H9 (cell line): ENCODE data around the gene TBX15. TPM values are rescaled to one million over a fixed set of nuclear protein-coding genes. Genes with fewer than 3 reads are reported as not detected.

Experiments used
- DNase-seq: peaks from one replicate; pipeline ENCODE4 v3.0.0-alpha.2; 2017
- H2AFZ ChIP-seq: one replicate; pipeline ENCODE4 v1.6.1; 2013; ENCODE audit warnings: mild to moderate bottlenecking, low read length, control low read depth, moderate library complexity
- H2AK5ac ChIP-seq: 2 replicates; pipeline ENCODE4 v1.6.1; 2013; ENCODE audit warnings: low read length, control low read depth, mixed read lengths; ENCODE audit not compliant: insufficient read length
- H2BK120ac ChIP-seq: one replicate; pipeline ENCODE4 v1.6.1; 2013; ENCODE audit warnings: low read depth, mild to moderate bottlenecking, low read length, control low read depth, inconsistent platforms; ENCODE audit not compliant: poor library complexity, severe bottlenecking
- H2BK12ac ChIP-seq: 2 replicates; pipeline ENCODE4 v1.6.1; 2013; ENCODE audit warnings: low read length, control low read depth, mixed read lengths, low read depth; ENCODE audit not compliant: insufficient read length
- H2BK15ac ChIP-seq: 2 replicates; pipeline ENCODE4 v1.6.1; 2013; ENCODE audit warnings: low read depth, low read length, control low read depth
- H2BK20ac ChIP-seq: one replicate; pipeline ENCODE4 v1.6.1; 2013; ENCODE audit warnings: low read depth, mild to moderate bottlenecking, low read length, control low read depth, inconsistent platforms; ENCODE audit not compliant: poor library complexity, severe bottlenecking
- H2BK5ac ChIP-seq: 2 replicates; pipeline ENCODE4 v1.6.1; 2013; ENCODE audit warnings: low read length, control low read depth, mixed read lengths; ENCODE audit not compliant: insufficient read length
- H3K14ac ChIP-seq: 2 replicates; pipeline ENCODE4 v1.6.1; 2013; ENCODE audit warnings: low read length, control low read depth; ENCODE audit not compliant: insufficient read depth
- H3K18ac ChIP-seq: 2 replicates; pipeline ENCODE4 v1.6.1; 2013; ENCODE audit warnings: low read depth, mild to moderate bottlenecking, mixed read lengths, low read length, control low read depth; ENCODE audit not compliant: insufficient read length
- H3K23ac ChIP-seq: 2 replicates; pipeline ENCODE4 v1.6.1; 2013; ENCODE audit warnings: low read length, control low read depth, mixed read lengths, low read depth; ENCODE audit not compliant: insufficient read length
- H3K23me2 ChIP-seq: 2 replicates; pipeline ENCODE4 v1.6.1; 2013; ENCODE audit warnings: low read depth, mild to moderate bottlenecking, mixed read lengths, low read length, control low read depth; ENCODE audit not compliant: insufficient read length, poor library complexity, severe bottlenecking
- H3K27ac ChIP-seq: 2 replicates; pipeline ENCODE4 v1.5.1; 2013; ENCODE audit warnings: low read length, control low read depth, mixed read lengths, low read depth; ENCODE audit not compliant: insufficient read length
- H3K27me3 ChIP-seq: 2 replicates; pipeline ENCODE4 v1.6.1; 2013; ENCODE audit warnings: low read length, control low read depth, inconsistent platforms; ENCODE audit not compliant: insufficient read depth
- H3K4ac ChIP-seq: 2 replicates; pipeline ENCODE4 v1.6.1; 2013; ENCODE audit warnings: low read depth, mild to moderate bottlenecking, control low read depth, inconsistent platforms, low read length, moderate library complexity
- H3K4me1 ChIP-seq: 2 replicates; pipeline ENCODE4 v1.6.1; 2013; ENCODE audit warnings: low read length, control low read depth, inconsistent platforms; ENCODE audit not compliant: insufficient read depth
- H3K4me2 ChIP-seq: 2 replicates; pipeline ENCODE4 v1.6.1; 2013; ENCODE audit warnings: low read length, control low read depth, mixed read lengths; ENCODE audit not compliant: insufficient read length, insufficient read depth
- H3K56ac ChIP-seq: 2 replicates; pipeline ENCODE4 v1.6.1; 2013; ENCODE audit warnings: low read depth, mild to moderate bottlenecking, mixed read lengths, low read length, control low read depth; ENCODE audit not compliant: insufficient read length
- H3K79me1 ChIP-seq: 2 replicates; pipeline ENCODE4 v1.6.1; 2013; ENCODE audit warnings: low read depth, mild to moderate bottlenecking, moderate library complexity, low read length, control low read depth, inconsistent platforms; ENCODE audit not compliant: insufficient read depth, poor library complexity, severe bottlenecking
- H3K79me2 ChIP-seq: 2 replicates; pipeline ENCODE4 v1.6.1; 2013; ENCODE audit warnings: low read length, control low read depth, inconsistent platforms; ENCODE audit not compliant: insufficient read depth
- H3K9ac ChIP-seq: 2 replicates; pipeline ENCODE4 v1.6.1; 2013; ENCODE audit warnings: low read length, control low read depth, mixed read lengths; ENCODE audit not compliant: insufficient read length; ENCODE audit errors: extremely low read depth
- H3K9me3 ChIP-seq: one replicate; pipeline ENCODE4 v1.6.1; 2013; ENCODE audit warnings: low read depth, low read length, inconsistent platforms; ENCODE audit not compliant: control insufficient read depth
- H3T11ph ChIP-seq: one replicate; pipeline ENCODE4 v1.6.1; 2013; ENCODE audit warnings: mild to moderate bottlenecking, low read length, control low read depth, inconsistent platforms
- H4K20me1 ChIP-seq: one replicate; pipeline ENCODE4 v1.6.1; 2013; ENCODE audit not compliant: control insufficient read depth, insufficient read length, insufficient read depth
- H4K5ac ChIP-seq: 2 replicates; pipeline ENCODE4 v1.6.1; 2013; ENCODE audit warnings: low read depth, mild to moderate bottlenecking, mixed read lengths, low read length, control low read depth; ENCODE audit not compliant: insufficient read length
- H4K8ac ChIP-seq: replicated peaks from 2 replicates; pipeline ENCODE4 v1.6.1; 2013; ENCODE audit warnings: low read length, control low read depth, mixed read lengths, low read depth; ENCODE audit not compliant: insufficient read length
- H4K91ac ChIP-seq: 2 replicates; pipeline ENCODE4 v1.6.1; 2013; ENCODE audit warnings: low read depth, mild to moderate bottlenecking, moderate library complexity, mixed read lengths, low read length, control low read depth; ENCODE audit not compliant: insufficient read length
- H3K27ac Mint-ChIP-seq, 3 experiments: 2 replicates in 2 of 3; 3 replicates in 1 of 3; pipeline ENCODE4 v1.8.0; 2020 to 2021; ENCODE audit warnings: mixed read lengths in 3 of 3, mild to moderate bottlenecking in 1 of 3, moderate library complexity in 1 of 3
- H3K27me3 Mint-ChIP-seq: 2 replicates; pipeline ENCODE4 v1.8.0; 2021; ENCODE audit warnings: low read depth, mild to moderate bottlenecking, moderate library complexity, mixed read lengths
- H3K36me3 Mint-ChIP-seq, 3 experiments: 2 replicates in 2 of 3; 3 replicates in 1 of 3; pipeline ENCODE4 v1.8.0; 2020 to 2021; ENCODE audit warnings: low read depth in 3 of 3, mixed read lengths in 3 of 3; ENCODE audit not compliant: insufficient read depth in 1 of 3
- H3K4me1 Mint-ChIP-seq, 2 experiments: 2 replicates each; pipeline ENCODE4 v1.8.0; 2020; ENCODE audit warnings: mixed read lengths in 2 of 2
- H3K4me3 Mint-ChIP-seq, 2 experiments: 2 replicates in 1 of 2; 3 replicates in 1 of 2; pipeline ENCODE4 v1.8.0; 2020 to 2021; ENCODE audit warnings: mild to moderate bottlenecking in 2 of 2, mixed read lengths in 2 of 2, moderate library complexity in 1 of 2
- H3K9me3 Mint-ChIP-seq, 2 experiments: 2 replicates in 1 of 2; 3 replicates in 1 of 2; pipeline ENCODE4 v1.8.0; 2020; ENCODE audit warnings: mild to moderate bottlenecking in 2 of 2, mixed read lengths in 2 of 2, moderate library complexity in 1 of 2
- CTCF ChIP-seq: fragments of 200-600 bp; sonication (generic); conservative IDR thresholded peaks from 3 replicates; pipeline ENCODE4 v1.8.0; 2021; ENCODE audit warnings: antibody characterized with exemption, mild to moderate bottlenecking
- WGBS: extraction: QIAGEN DNeasy Blood & Tissue Kit; methylation state at CpG from one replicate; pipeline ENCODE4 v1.1.7; 2013; ENCODE audit warnings: missing lambda C conversion rate, low lambda C conversion rate, mixed read lengths; ENCODE audit not compliant: insufficient read length; ENCODE audit errors: extremely low coverage; 5-methylcytosine and 5-hydroxymethylcytosine counted together
- total RNA-seq: library from RNA; stranded (reverse); gene quantifications from 2 replicates; pipeline ENCODE4 v1.2.1, GENCODE V29; 2021

The TBX15 gene
- total RNA-seq, 1 experiment from 2014 or later, result 0.07 TPM

DNA sequence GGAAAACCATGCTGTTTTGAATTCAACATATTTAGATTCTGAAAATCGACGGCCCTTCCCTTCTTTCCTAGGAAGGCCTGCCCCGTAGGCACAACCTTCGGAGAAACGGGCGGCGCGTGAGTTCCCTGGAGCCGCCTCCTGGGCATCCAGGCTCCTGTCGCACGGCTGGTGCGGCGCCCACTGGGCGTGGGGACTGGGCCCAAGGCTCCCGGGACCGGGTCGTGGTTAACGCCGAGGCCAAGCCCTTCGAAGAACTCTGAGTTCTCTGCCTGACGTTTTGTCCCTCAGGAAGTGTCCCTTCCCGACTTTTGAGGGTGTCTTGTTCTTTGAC lies 19.2 kb upstream of the TBX15 start:
- H3K27ac ChIP-seq, result no peak overlapping the region
- no peak overlapping the region for H2BK12ac ChIP-seq
- no peak overlapping the region for H2AFZ ChIP-seq
- H3K79me2 ChIP-seq, result no peaks in the 10 kb centered on the region
- no peak overlapping the region for H3K4ac ChIP-seq
- no peak overlapping the region for H3K23ac ChIP-seq
- no peak for TF ChIP-seq CTCF
- no peak overlapping the region for H3T11ph ChIP-seq
- no peak overlapping the region for H3K18ac ChIP-seq
- H2BK120ac ChIP-seq, result no peak overlapping the region
- H3K79me1 ChIP-seq, result no peaks in the 10 kb centered on the region
- H3K14ac ChIP-seq, result no peak overlapping the region
- Mint-ChIP-seq H3K4me1 (peaks cover 17 to 20% of the 10 kb centered on the region in 2 experiments), H3K27ac (no peak overlapping the region), H3K36me3 (no peaks in the 10 kb centered on the region), H3K9me3 (no peaks in the 10 kb centered on the region; a peak in 1 of 5 replicates), H3K4me3 (peak overlapping the region in 1 of 2 experiments; percentile 43; a peak in 2 of 5 replicates), H3K27me3 (peaks cover 98% of the 10 kb centered on the region)
- H3K4me2 ChIP-seq, result peak overlapping the region; percentile 26
- no peaks in the 10 kb centered on the region for H4K20me1 ChIP-seq
- no peak overlapping the region for H3K9ac ChIP-seq
- H3K9me3 ChIP-seq, result no peaks in the 10 kb centered on the region
- no peak for DNase-seq
- no CpG with 5 or more reads among the region's 22 CpGs for WGBS
- peaks cover 4% of the 10 kb centered on the region; the same call in 1 of the 2 replicates for H3K4me1 ChIP-seq
- H4K8ac ChIP-seq, result no peak overlapping the region
- H2AK5ac ChIP-seq, result no peak overlapping the region
- peaks cover 58% of the 10 kb centered on the region for H3K27me3 ChIP-seq
- H3K23me2 ChIP-seq, result no peaks in the 10 kb centered on the region
- no peak overlapping the region for H4K5ac ChIP-seq
- no peak overlapping the region for H2BK20ac ChIP-seq
- H2BK5ac ChIP-seq, result no peak overlapping the region
- no peak overlapping the region for H2BK15ac ChIP-seq
- no peak overlapping the region for H3K56ac ChIP-seq
- H4K91ac ChIP-seq, result no peak overlapping the region
